ENCODE data around the gene GPR27.
A peak's percentile ranks its signal among the peaks of the same experiment; 100 is the strongest.

Gene GPR27

DNA sequence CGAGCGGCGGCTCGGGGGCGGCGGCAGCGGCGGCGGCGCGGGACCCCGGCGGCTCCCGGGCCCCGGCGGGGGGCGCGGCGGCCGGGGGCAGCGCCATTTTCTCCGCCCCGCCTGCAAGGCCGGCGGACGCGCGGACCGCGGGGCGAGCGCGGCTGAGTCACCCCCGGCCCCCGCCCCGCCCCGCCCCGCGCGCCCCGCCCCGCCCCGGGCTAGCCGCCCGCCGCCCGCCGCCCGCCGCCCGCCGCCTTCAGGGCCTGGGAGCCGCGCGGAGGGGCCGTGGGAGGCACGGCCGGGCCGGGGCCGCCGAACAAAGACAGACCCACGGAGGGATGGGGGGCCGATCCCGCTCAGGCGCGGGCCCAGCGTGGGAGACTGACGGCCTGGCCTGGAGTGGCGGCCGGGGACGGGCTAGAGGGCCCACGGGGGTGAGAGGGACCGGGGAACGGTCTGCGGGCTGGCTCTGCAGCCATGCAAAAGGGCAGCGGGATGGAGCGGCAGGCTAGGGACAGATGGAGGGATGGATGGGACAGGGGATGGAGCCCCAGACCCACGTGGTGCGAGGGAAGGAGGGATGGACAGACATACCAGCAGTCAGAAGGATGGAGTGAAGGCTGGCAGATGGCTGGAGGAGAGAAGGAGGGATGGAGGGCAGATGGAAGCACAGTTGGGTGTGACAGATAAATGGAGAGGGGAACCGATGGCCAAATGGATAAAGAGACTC, 28.2 kb upstream of the GPR27 start, which contains the start of gene EIF4E3:
Gene EIF4E3 (minus strand): TSS at position 132 of the 721 bp plus-strand sequence. CDS start 35 bp downstream, at position 97.
- no peaks in the 10 kb centered on the region for H3K9me3 Mint-ChIP-seq
- peak within 1 kb of the TSS; percentile 25 to 81 (median 37) for H3K27ac Mint-ChIP-seq
- peaks cover 51% of the 10 kb centered on the region for H3K27me3 Mint-ChIP-seq (ENCODE audit: low read depth)
- no peaks in the 10 kb centered on the region for H3K36me3 Mint-ChIP-seq (ENCODE audit: low read depth)
- TF ChIP-seq, protein P1, sequence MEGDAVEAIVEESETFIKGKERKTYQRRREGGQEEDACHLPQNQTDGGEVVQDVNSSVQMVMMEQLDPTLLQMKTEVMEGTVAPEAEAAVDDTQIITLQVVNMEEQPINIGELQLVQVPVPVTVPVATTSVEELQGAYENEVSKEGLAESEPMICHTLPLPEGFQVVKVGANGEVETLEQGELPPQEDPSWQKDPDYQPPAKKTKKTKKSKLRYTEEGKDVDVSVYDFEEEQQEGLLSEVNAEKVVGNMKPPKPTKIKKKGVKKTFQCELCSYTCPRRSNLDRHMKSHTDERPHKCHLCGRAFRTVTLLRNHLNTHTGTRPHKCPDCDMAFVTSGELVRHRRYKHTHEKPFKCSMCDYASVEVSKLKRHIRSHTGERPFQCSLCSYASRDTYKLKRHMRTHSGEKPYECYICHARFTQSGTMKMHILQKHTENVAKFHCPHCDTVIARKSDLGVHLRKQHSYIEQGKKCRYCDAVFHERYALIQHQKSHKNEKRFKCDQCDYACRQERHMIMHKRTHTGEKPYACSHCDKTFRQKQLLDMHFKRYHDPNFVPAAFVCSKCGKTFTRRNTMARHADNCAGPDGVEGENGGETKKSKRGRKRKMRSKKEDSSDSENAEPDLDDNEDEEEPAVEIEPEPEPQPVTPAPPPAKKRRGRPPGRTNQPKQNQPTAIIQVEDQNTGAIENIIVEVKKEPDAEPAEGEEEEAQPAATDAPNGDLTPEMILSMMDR (IDR thresholded peaks at IDR 0.05; ENCODE audit: unreplicated experiment in 3 of 3), result no peak
- H3K4me1 Mint-ChIP-seq, result peaks cover 14% of the 10 kb centered on the region
- H3K4me3 Mint-ChIP-seq, result peak within 1 kb of the TSS; percentile 84 to 94 (median 85)

DNA sequence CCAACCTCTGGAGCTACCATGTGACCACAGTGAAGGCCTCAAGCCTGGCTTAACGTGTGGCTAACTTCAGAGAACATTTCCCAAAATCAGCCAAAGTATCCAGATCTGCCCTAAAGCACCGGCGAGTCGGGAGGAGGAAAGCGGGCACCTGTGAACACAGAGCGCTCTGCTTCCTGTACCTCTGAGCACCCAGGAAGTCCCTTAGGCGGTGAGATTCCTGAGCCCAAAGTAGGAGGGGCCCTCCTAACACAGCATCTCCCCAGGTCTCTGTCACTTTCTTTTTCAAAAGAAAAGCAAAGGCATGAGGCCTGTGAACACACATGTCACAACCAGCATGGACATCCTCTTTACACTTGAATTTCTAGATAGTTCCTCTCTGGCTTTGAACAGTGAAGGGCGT, 27.5 kb upstream of the GPR27 start:
- H3K36me3 Mint-ChIP-seq (ENCODE audit: low read depth), result no peaks in the 10 kb centered on the region
- peaks cover 14% of the 10 kb centered on the region for H3K4me1 Mint-ChIP-seq
- H3K27ac Mint-ChIP-seq, result peak overlapping the region in 1 of 3 experiments; percentile 37
- TF ChIP-seq, protein P1 (IDR thresholded peaks at IDR 0.05; ENCODE audit: unreplicated experiment in 3 of 3), result no peak
- H3K27me3 Mint-ChIP-seq (ENCODE audit: low read depth), result peaks cover 48% of the 10 kb centered on the region
- no peaks in the 10 kb centered on the region for H3K9me3 Mint-ChIP-seq
- peak overlapping the region; percentile 80 to 86 (median 83) for H3K4me3 Mint-ChIP-seq

DNA sequence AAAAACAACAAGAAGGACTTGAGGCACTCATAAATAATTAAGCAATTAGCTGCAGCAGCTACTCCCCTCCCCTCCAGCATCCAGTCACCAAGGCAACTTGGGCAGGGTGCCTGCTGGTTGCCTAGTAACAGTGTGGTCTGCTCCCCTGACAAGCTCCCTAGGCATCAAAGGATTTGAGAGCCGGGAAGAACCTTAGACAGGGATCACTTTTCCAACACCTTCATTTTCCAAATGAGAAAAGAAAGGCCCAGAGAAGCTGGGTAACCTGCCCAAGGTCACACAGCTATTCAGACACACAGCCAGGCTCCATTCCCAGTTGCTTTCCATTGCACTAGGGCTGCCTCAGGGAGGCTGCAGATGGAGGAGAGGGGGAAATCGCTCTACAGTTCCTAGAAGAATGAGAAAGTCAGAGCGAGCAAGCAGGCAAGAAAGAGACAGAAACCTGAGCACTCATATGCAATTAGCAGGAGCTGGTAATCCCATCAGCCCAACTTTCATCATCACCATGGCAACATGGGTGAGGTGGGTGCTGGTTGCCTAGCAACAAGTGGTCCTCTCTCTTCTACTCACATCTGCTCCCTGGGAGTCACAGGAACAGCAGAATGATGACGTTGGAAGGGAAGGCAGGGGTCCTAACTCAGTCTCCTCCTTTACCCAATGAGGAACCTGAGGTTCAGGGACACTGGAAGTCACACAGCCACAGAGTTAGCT, 24.9 kb upstream of the GPR27 start:
- peaks cover 37% of the 10 kb centered on the region for H3K27me3 Mint-ChIP-seq (ENCODE audit: low read depth)
- H3K27ac Mint-ChIP-seq, result no peak overlapping the region
- TF ChIP-seq, protein P1 (IDR thresholded peaks at IDR 0.05; ENCODE audit: unreplicated experiment in 3 of 3), result no peak
- H3K36me3 Mint-ChIP-seq (ENCODE audit: low read depth), result no peaks in the 10 kb centered on the region
- H3K9me3 Mint-ChIP-seq, result no peaks in the 10 kb centered on the region
- peaks cover 14% of the 10 kb centered on the region for H3K4me1 Mint-ChIP-seq
- H3K4me3 Mint-ChIP-seq, result no peak overlapping the region

DNA sequence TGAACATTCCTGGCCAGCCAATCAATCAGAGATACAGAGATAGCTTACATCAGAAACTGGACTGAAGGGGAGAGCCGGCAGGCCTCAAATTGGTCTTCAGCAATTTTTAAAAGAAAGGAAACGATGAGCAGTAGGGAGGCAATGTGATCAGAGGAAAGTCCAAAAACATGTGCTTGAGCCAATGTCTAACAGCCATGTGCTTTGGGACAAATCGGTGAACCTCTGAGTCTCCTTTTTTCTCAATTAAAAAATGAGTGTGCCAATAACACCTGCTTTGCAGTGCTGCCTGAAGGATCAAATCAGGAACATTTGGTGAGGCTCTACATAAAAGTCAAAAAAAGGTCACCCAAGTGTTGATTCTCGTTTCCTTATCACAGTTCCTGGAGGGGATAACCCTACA, 21.0 kb upstream of the GPR27 start:
- Mint-ChIP-seq H3K4me3 (no peak overlapping the region), H3K27me3 (ENCODE audit: low read depth) (peaks cover 19% of the 10 kb centered on the region), H3K9me3 (peaks cover 7% of the 10 kb centered on the region), H3K4me1 (no peaks in the 10 kb centered on the region), H3K36me3 (ENCODE audit: low read depth) (peaks cover 4% of the 10 kb centered on the region), H3K27ac (no peak overlapping the region)
- TF ChIP-seq, protein P1 (IDR thresholded peaks at IDR 0.05; ENCODE audit: unreplicated experiment in 3 of 3), result no peak

DNA sequence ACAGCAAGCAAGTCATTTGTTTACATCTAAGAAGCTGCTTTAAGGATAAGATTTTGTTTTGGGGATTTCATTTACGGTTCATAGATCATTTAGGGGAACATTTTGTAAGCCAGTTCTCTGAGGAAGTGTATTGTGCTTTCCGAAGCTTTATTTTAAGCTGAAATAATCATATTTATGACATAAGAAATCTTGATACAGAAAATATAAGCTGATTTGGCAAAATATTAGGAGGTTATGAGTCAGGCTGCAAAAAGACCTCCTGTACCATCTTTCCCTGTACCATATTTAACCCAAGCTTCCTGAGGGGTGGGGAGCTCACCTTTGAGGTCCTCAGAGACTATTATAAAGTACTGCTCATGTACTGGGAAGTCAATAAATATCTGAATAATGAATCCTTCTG, 20.3 kb upstream of the GPR27 start:
- no peaks in the 10 kb centered on the region for H3K4me1 Mint-ChIP-seq
- no peak overlapping the region for H3K27ac Mint-ChIP-seq
- TF ChIP-seq, protein P1 (IDR thresholded peaks at IDR 0.05; ENCODE audit: unreplicated experiment in 3 of 3), result no peak
- H3K9me3 Mint-ChIP-seq, result peaks cover 7% of the 10 kb centered on the region
- H3K36me3 Mint-ChIP-seq (ENCODE audit: low read depth), result peaks cover 4% of the 10 kb centered on the region
- H3K27me3 Mint-ChIP-seq (ENCODE audit: low read depth), result peaks cover 17% of the 10 kb centered on the region
- H3K4me3 Mint-ChIP-seq, result no peak overlapping the region

Data from nephron (organoid).